GM06990 (cell line): Measurements from ENCODE around the gene FSTL4.

Experiments
- DNase-seq: peaks from one replicate; pipeline ENCODE4 v3.0.0-alpha.2; 2011; ENCODE audit not compliant: insufficient read length; ENCODE audit errors: extremely low read depth
- H3K27me3 ChIP-seq: replicated peaks from 2 replicates; pipeline ENCODE4 v1.6.0; 2011; ENCODE audit warnings: low read length; ENCODE audit not compliant: control insufficient read depth, insufficient read depth
- H3K36me3 ChIP-seq: 2 replicates; pipeline ENCODE4 v1.5.1; 2011; ENCODE audit warnings: low read length; ENCODE audit not compliant: control insufficient read depth, insufficient read depth
- H3K4me3 ChIP-seq: replicated peaks from 2 replicates; pipeline ENCODE4 v1.5.1; 2011; ENCODE audit warnings: low read depth, mild to moderate bottlenecking, control low read depth, low read length
- CTCF ChIP-seq: IDR thresholded peaks from 2 replicates; pipeline ENCODE4 v1.5.1; 2011; ENCODE audit warnings: low read length, control low read depth, mild to moderate bottlenecking, inconsistent platforms; ENCODE audit not compliant: insufficient read depth, poor library complexity, severe bottlenecking

FSTL4 gene

GRCh38 chr5:133525126-133525525, 87.2 kb downstream of the FSTL4 start:
- TF ChIP-seq CTCF = no peak
- no peak overlapping the region for H3K4me3 ChIP-seq
- H3K27me3 ChIP-seq = no peaks in the 10 kb centered on the region; the same call in 1 of the 2 replicates

GRCh38 chr5:133524666-133525065, 87.7 kb downstream of the FSTL4 start:
- no peak for DNase-seq
- no peak for TF ChIP-seq CTCF
- no peaks in the 10 kb centered on the region; the same call in 1 of the 2 replicates for H3K27me3 ChIP-seq

More at GRCh38 chr5:133525126-133525525, 87.2 kb downstream of the FSTL4 start:
- no peak for DNase-seq
- no peaks in the 10 kb centered on the region for H3K36me3 ChIP-seq

GRCh38 chr5:133523961-133524586, 88.3 kb downstream of the FSTL4 start:
- H3K27me3 ChIP-seq = no peaks in the 10 kb centered on the region; the same call in 1 of the 2 replicates
- TF ChIP-seq CTCF = no peak
- H3K36me3 ChIP-seq = no peaks in the 10 kb centered on the region
- no peak overlapping the region for H3K4me3 ChIP-seq
- DNase-seq = no peak

More at GRCh38 chr5:133524666-133525065, 87.7 kb downstream of the FSTL4 start:
- no peak overlapping the region for H3K4me3 ChIP-seq
- H3K36me3 ChIP-seq = no peaks in the 10 kb centered on the region

- Histone ChIP-seq H3K4me3 (no peak overlapping the region), H3K36me3 (no peaks in the 10 kb centered on the region), H3K27me3 (no peaks in the 10 kb centered on the region; the same call in 1 of the 2 replicates)
- DNase-seq = no peak
- TF ChIP-seq CTCF = no peak
Observed at GRCh38 chr5:133523013-133523658, 89.2 kb downstream of the FSTL4 start.

GRCh38 chr5:133521801-133522200, 90.5 kb downstream of the FSTL4 start:
- TF ChIP-seq CTCF = no peak
- no peak overlapping the region for H3K4me3 ChIP-seq
- H3K27me3 ChIP-seq = no peaks in the 10 kb centered on the region; the same call in 1 of the 2 replicates
- H3K36me3 ChIP-seq = no peaks in the 10 kb centered on the region
- DNase-seq = no peak
